Activated CD8-positive, alpha-beta T cell treated with anti-CD3 and anti-CD28 coated beads for 36 hours (primary cell): Measurements from ENCODE around the gene CHMP3. TPM values are rescaled to one million over a fixed set of nuclear protein-coding genes. Genes with fewer than 3 reads are reported as not detected.
A peak's percentile ranks its signal among the peaks of the same experiment; 100 is the strongest.

Experiments used
- ATAC-seq: fragments of 200-7000 bp; cut with Tn5 transposase; one replicate; pipeline ENCODE4 v1.10.0; 2021; ENCODE audit warnings: mild to moderate bottlenecking, moderate library complexity
- CTCF ChIA-PET: fragments of 350-600 bp; sonication (Branson Sonifier 250); formaldehyde crosslinking; loops from one replicate; lab custom pipeline; 2021; ENCODE audit warnings: antibody characterized with exemption; lab: Charles Lee
- POLR2A ChIA-PET: fragments of 350-600 bp; sonication (Branson Sonifier 250); formaldehyde crosslinking; loops from one replicate; lab custom pipeline; 2021; ENCODE audit warnings: antibody characterized with exemption; lab: Charles Lee
- DNase-seq: peaks from one replicate; pipeline ENCODE4 v3.0.0-alpha.2; 2020
- H3K27ac Mint-ChIP-seq: one replicate; pipeline ENCODE4 v1.8.0; 2021; ENCODE audit warnings: mild to moderate bottlenecking, mixed read lengths
- H3K27me3 Mint-ChIP-seq: one replicate; pipeline ENCODE4 v1.8.0; 2021; ENCODE audit warnings: mixed read lengths
- H3K36me3 Mint-ChIP-seq: one replicate; pipeline ENCODE4 v1.8.0; 2021; ENCODE audit warnings: low read depth, mixed read lengths
- H3K4me1 Mint-ChIP-seq: one replicate; pipeline ENCODE4 v1.8.0; 2021; ENCODE audit warnings: low read depth, mixed read lengths
- H3K4me3 Mint-ChIP-seq: one replicate; pipeline ENCODE4 v1.8.0; 2021; ENCODE audit warnings: mild to moderate bottlenecking, moderate library complexity, mixed read lengths
- H3K9me3 Mint-ChIP-seq: one replicate; pipeline ENCODE4 v1.8.0; 2021; ENCODE audit warnings: mixed read lengths
- intact Hi-C: fragments of 100-400 bp; cut with micrococcal nuclease; formaldehyde crosslinking; loops from one replicate; pipeline ENCODE4 v1.10.0; 2022
- total RNA-seq, 2 experiments: library from RNA; stranded (reverse); gene quantifications; one replicate each; pipeline ENCODE4 v1.2.3, GENCODE V29; 2021
- TF ChIP-seq, protein P1 (sequence below): fragments of 200-600 bp; IDR thresholded peaks from one replicate; pipeline ENCODE4 v1.8.0; 2022; ENCODE audit warnings: antibody characterized with exemption, mild to moderate bottlenecking

Gene CHMP3
- total RNA-seq, 2 experiments from 2014 or later: 30.1 to 31.6 TPM

GRCh38 chr2:86489542-86489941 lies 73.7 kb downstream of the CHMP3 start:
- peak overlapping the region; percentile 46 for H3K27ac Mint-ChIP-seq
- H3K9me3 Mint-ChIP-seq: no peaks in the 10 kb centered on the region
- no peak for ATAC-seq
- DNase-seq: no peak
- POLR2A ChIA-PET: no interaction called here
- no peaks in the 10 kb centered on the region for H3K27me3 Mint-ChIP-seq
- H3K4me3 Mint-ChIP-seq: no peak overlapping the region
- H3K36me3 Mint-ChIP-seq: peaks cover 88% of the 10 kb centered on the region
- intact Hi-C loops: no loop called here
- peaks cover 28% of the 10 kb centered on the region for H3K4me1 Mint-ChIP-seq
- CTCF ChIA-PET: no interaction called here
- TF ChIP-seq, protein P1, sequence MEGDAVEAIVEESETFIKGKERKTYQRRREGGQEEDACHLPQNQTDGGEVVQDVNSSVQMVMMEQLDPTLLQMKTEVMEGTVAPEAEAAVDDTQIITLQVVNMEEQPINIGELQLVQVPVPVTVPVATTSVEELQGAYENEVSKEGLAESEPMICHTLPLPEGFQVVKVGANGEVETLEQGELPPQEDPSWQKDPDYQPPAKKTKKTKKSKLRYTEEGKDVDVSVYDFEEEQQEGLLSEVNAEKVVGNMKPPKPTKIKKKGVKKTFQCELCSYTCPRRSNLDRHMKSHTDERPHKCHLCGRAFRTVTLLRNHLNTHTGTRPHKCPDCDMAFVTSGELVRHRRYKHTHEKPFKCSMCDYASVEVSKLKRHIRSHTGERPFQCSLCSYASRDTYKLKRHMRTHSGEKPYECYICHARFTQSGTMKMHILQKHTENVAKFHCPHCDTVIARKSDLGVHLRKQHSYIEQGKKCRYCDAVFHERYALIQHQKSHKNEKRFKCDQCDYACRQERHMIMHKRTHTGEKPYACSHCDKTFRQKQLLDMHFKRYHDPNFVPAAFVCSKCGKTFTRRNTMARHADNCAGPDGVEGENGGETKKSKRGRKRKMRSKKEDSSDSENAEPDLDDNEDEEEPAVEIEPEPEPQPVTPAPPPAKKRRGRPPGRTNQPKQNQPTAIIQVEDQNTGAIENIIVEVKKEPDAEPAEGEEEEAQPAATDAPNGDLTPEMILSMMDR: no peak

GRCh38 chr2:86488561-86489250 lies 74.5 kb downstream of the CHMP3 start:
- H3K27me3 Mint-ChIP-seq: no peaks in the 10 kb centered on the region
- peak overlapping the region; percentile 46 for H3K27ac Mint-ChIP-seq
- H3K36me3 Mint-ChIP-seq: peaks cover 88% of the 10 kb centered on the region
- no peak overlapping the region for H3K4me3 Mint-ChIP-seq
- intact Hi-C loops: no loop called here
- peaks cover 32% of the 10 kb centered on the region for H3K4me1 Mint-ChIP-seq
- TF ChIP-seq, protein P1: no peak
- DNase-seq: no peak
- ChIA-PET POLR2A (no interaction called here), CTCF (interaction anchor here (1.2 kb wide), 1 partner anchor 267 kb away, joined by 3 read pairs; no protein-coding TSS in a partner anchor)
- ATAC-seq: no peak
- H3K9me3 Mint-ChIP-seq: no peaks in the 10 kb centered on the region

GRCh38 chr2:86487062-86487461 lies 76.2 kb downstream of the CHMP3 start:
- H3K9me3 Mint-ChIP-seq: no peaks in the 10 kb centered on the region
- H3K36me3 Mint-ChIP-seq: peaks cover 95% of the 10 kb centered on the region
- ATAC-seq: no peak
- no peak overlapping the region for H3K4me3 Mint-ChIP-seq
- H3K4me1 Mint-ChIP-seq: peaks cover 38% of the 10 kb centered on the region
- DNase-seq: no peak
- no peak overlapping the region for H3K27ac Mint-ChIP-seq
- TF ChIP-seq, protein P1: no peak
- CTCF ChIA-PET: no interaction called here
- POLR2A ChIA-PET: interaction anchor here (0.6 to 1.3 kb wide), 2 partner anchors 278 to 382 kb away, joined by 3 read pairs; no protein-coding TSS in a partner anchor
- H3K27me3 Mint-ChIP-seq: no peaks in the 10 kb centered on the region
- intact Hi-C loops: no loop called here

DNA sequence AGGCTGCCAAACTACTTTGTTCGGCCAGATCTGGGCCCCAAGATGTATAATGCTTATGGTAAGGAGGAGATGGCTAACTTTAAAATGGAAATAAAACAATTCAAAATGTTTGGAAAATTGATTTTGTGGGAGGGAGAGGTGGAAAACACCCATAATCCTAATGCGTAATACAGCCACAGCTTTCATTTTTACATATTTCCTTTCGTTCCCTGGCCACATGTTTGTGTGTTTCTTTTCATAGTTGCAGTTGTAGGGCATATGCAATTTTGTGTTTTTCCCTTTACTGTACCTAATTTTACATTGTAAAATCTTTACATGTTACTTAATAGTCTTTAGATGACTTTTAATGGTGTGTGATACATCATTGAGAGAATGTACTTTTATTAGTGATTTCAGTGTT lies 77.4 kb downstream of the CHMP3 start:
- CTCF ChIA-PET: interaction anchor here (0.9 to 1.0 kb wide), 2 partner anchors 9 kb away, joined by 3 read pairs; no protein-coding TSS in a partner anchor
- H3K36me3 Mint-ChIP-seq: peaks cover 91% of the 10 kb centered on the region
- peak overlapping the region; percentile 66 for H3K27ac Mint-ChIP-seq
- ATAC-seq (no peak), DNase-seq (no peak)
- H3K27me3 Mint-ChIP-seq: no peaks in the 10 kb centered on the region
- peaks cover 41% of the 10 kb centered on the region for H3K4me1 Mint-ChIP-seq
- H3K4me3 Mint-ChIP-seq: no peak overlapping the region
- TF ChIP-seq, protein P1: no peak
- H3K9me3 Mint-ChIP-seq: no peaks in the 10 kb centered on the region
- intact Hi-C loops: no loop called here
- POLR2A ChIA-PET: interaction anchor here (1.6 kb wide), 1 partner anchor 137 kb away, joined by 3 read pairs; the partner anchor contains the start of gene RNF103

DNA sequence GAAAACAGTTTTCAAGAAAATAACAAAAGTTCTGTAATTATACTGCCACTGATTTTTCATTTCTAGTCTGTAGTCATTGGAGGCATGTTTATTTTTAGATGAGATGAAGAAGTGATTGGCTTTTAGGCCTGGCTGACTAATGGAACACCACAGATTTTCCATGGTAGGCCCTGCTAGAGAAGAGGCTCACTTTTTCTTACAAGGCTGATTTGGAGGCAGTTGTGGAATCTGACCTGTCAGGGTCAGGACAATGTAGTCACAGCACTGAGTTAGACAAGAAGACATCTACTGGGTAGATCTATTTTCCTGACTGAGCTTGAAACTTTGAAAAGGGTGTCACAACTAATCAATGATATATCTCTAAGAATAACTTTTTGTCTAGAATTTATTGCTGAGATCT lies 78.1 kb downstream of the CHMP3 start:
- Mint-ChIP-seq H3K9me3 (no peaks in the 10 kb centered on the region), H3K27me3 (no peaks in the 10 kb centered on the region), H3K36me3 (peaks cover 91% of the 10 kb centered on the region), H3K27ac (peak overlapping the region; percentile 66), H3K4me1 (peaks cover 45% of the 10 kb centered on the region), H3K4me3 (no peak overlapping the region)
- no peak for DNase-seq
- intact Hi-C loops: no loop called here
- CTCF ChIA-PET: interaction anchor here (1.0 kb wide), 1 partner anchor 9 kb away, joined by 3 read pairs; no protein-coding TSS in a partner anchor
- TF ChIP-seq, protein P1: no peak
- ATAC-seq: peak; percentile 49
- POLR2A ChIA-PET: interaction anchor here (1.6 kb wide), 1 partner anchor 138 kb away, joined by 3 read pairs; the partner anchor contains the start of gene RNF103
